ENCODE measurements around the gene RPS10.

GRCh38 chr6:34381081-34381480, 44.8 kb downstream of the RPS10 start:
- TF ChIP-seq CTCF (IDR thresholded peaks at IDR 0.05; ENCODE audit: borderline replicate concordance, extremely low read depth, low read length, poor library complexity, severe bottlenecking) (no peak), EZH2 (IDR thresholded peaks at IDR 0.05; ENCODE audit: borderline replicate concordance, low read depth, low read length, severe bottlenecking) (no peak)
